Measurements from ENCODE around the gene TRNT1. TPM values are rescaled to one million over a fixed set of nuclear protein-coding genes. Genes with fewer than 3 reads are reported as not detected.

TRNT1 gene
- total RNA-seq, 1 experiment from 2014 or later = 16.6 TPM

Other genes starting within 250 kb of the TRNT1 start
- not detected in 2 replicates for gene IL5RA, start 16.6 kb upstream of the TRNT1 start, total RNA-seq (2014; rRNA removed; shearing (Covaris generic); ENCODE audit: low replicate concordance)
- gene CRBN, start 52.8 kb downstream of the TRNT1 start, total RNA-seq (2014; rRNA removed; shearing (Covaris generic); ENCODE audit: low replicate concordance) = 25.3 and 36.1 TPM in 2 replicates